ENCODE measurements around the gene PXDN. TPM values are rescaled to one million over a fixed set of nuclear protein-coding genes. Genes with fewer than 3 reads are reported as not detected.

The PXDN gene
- total RNA-seq, 1 experiment from 2014 or later, result 146 TPM

- H3K9me3 Mint-ChIP-seq, result no peaks in the 10 kb centered on the region
- ChIA-PET CTCF (no interaction called here), POLR2A (no interaction called here)
- no peak for ATAC-seq
- peak overlapping the region; percentile 23; the same call in 1 of the 2 replicates for H3K27ac Mint-ChIP-seq
- H3K4me3 Mint-ChIP-seq, result no peak overlapping the region
- no peaks in the 10 kb centered on the region for H3K27me3 Mint-ChIP-seq (ENCODE audit: low read depth)
- peaks cover 39% of the 10 kb centered on the region for H3K4me1 Mint-ChIP-seq
- TF ChIP-seq JAZF1 (CRISPR knock-in tag; IDR thresholded peaks at IDR 0.05) (no peak), CDX4 (CRISPR knock-in tag; IDR thresholded peaks at IDR 0.05; ENCODE audit: borderline replicate concordance) (no peak), ZNF138 (CRISPR knock-in tag; conservative IDR thresholded peaks at IDR 0.05) (no peak), ETV6 (CRISPR knock-in tag; IDR thresholded peaks at IDR 0.05) (no peak), OVOL2 (CRISPR knock-in tag; IDR thresholded peaks at IDR 0.05; ENCODE audit: borderline replicate concordance) (no peak), ZBTB43 (CRISPR knock-in tag; IDR thresholded peaks at IDR 0.05) (no peak), NFATC4 (CRISPR knock-in tag; IDR thresholded peaks at IDR 0.05) (no peak), TCF7 (CRISPR knock-in tag; IDR thresholded peaks at IDR 0.05; ENCODE audit: low read depth) (no peak), NR1H2 (CRISPR knock-in tag; IDR thresholded peaks at IDR 0.05) (no peak), NFYB (CRISPR knock-in tag; conservative IDR thresholded peaks at IDR 0.05; ENCODE audit: low read depth) (no peak), TP53 (CRISPR knock-in tag; IDR thresholded peaks at IDR 0.05) (no peak), ELF4 (CRISPR knock-in tag; IDR thresholded peaks at IDR 0.05; ENCODE audit: low read depth) (no peak), ARID4B (CRISPR knock-in tag; IDR thresholded peaks at IDR 0.05; ENCODE audit: borderline replicate concordance) (no peak), SMAD3 (CRISPR knock-in tag; IDR thresholded peaks at IDR 0.05; ENCODE audit: borderline replicate concordance) (no peak), ZNF281 (CRISPR knock-in tag; IDR thresholded peaks at IDR 0.05) (no peak), ZMAT4 (CRISPR knock-in tag; IDR thresholded peaks at IDR 0.05) (no peak), JUN (CRISPR knock-in tag; IDR thresholded peaks at IDR 0.05) (no peak), ESRRA (CRISPR knock-in tag; IDR thresholded peaks at IDR 0.05; ENCODE audit: borderline replicate concordance) (no peak), ZNF425 (CRISPR knock-in tag; conservative IDR thresholded peaks at IDR 0.05) (no peak)
- H3K36me3 Mint-ChIP-seq, result no peaks in the 10 kb centered on the region
- no peak for DNase-seq (ENCODE audit: low spot score)
Measured at GRCh38 chr2:1715184-1716013, 28.9 kb downstream of the PXDN start.
